GM12891 (cell line): Measurements from ENCODE around the gene SIPA1L3.

Experiments
- DNase-seq: peaks from one replicate; pipeline ENCODE4 v3.0.0; 2011; ENCODE audit warnings: low spot score; ENCODE audit not compliant: insufficient read length
- FAIRE-seq: peaks from 2 replicates; lab custom pipeline; 2011; peaks lifted over from hg19 to GRCh38; lab: Jason Lieb, UNC
- PAX5 ChIP-seq: IDR thresholded peaks from 2 replicates; pipeline ENCODE4 v1.6.1; 2011; ENCODE audit warnings: low read length, moderate library complexity, mild to moderate bottlenecking; ENCODE audit not compliant: insufficient read depth, severe bottlenecking
- POLR2A ChIP-seq: IDR thresholded peaks from 2 replicates; pipeline ENCODE4 v1.6.1; 2011; ENCODE audit warnings: low read depth, low read length, control low read depth
- POLR2AphosphoS5 ChIP-seq: IDR thresholded peaks from 2 replicates; pipeline ENCODE4 v1.6.1; 2011; ENCODE audit warnings: low read depth, low read length, control low read depth
- POU2F2 ChIP-seq: IDR thresholded peaks from 2 replicates; pipeline ENCODE4 v1.6.1; 2011; ENCODE audit warnings: low read depth, mild to moderate bottlenecking, control low read depth, low read length, moderate library complexity
- SPI1 ChIP-seq: IDR thresholded peaks from 2 replicates; pipeline ENCODE4 v1.6.1; 2011; ENCODE audit warnings: low read depth, low read length, control low read depth
- TAF1 ChIP-seq: IDR thresholded peaks from 2 replicates; pipeline ENCODE4 v1.6.1; 2011; ENCODE audit warnings: low read depth, low read length, control low read depth

Gene SIPA1L3

DNA sequence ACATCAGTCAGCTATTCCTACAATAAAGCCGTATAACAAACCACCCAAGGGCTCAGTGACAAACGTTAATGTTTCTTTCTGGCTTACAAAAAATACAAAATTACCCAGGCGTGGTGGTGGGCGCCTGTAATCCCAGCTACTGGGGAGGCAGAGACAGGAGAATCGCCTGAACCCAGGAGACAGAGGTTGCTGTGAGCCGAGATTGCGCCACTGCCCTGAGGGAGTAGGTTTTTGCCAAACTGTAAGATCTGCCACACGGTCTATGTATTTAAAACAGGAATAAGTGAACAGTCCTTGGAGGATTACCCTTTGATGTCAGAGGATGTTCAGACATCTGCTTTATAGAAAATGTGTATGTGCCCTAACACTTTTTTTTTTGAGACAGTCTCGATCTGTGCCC, 211.2 kb downstream of the SIPA1L3 start:
- TF ChIP-seq PAX5, result no peak
- TF ChIP-seq SPI1, result no peak
- no peak for TF ChIP-seq POLR2AphosphoS5
- no peak for TF ChIP-seq POLR2A
- TF ChIP-seq POU2F2, result no peak
- no peak for TF ChIP-seq TAF1
- no peak for FAIRE-seq
- no peak for DNase-seq

GRCh38 chr19:38120471-38121025, 213.5 kb downstream of the SIPA1L3 start:
- TF ChIP-seq POU2F2 (no peak), TAF1 (no peak), POLR2A (no peak), SPI1 (no peak), POLR2AphosphoS5 (no peak), PAX5 (no peak)
- DNase-seq, result no peak
- FAIRE-seq, result no peak

- FAIRE-seq (no peak), DNase-seq (no peak)
- TF ChIP-seq TAF1 (no peak), POLR2A (no peak), POU2F2 (no peak), PAX5 (no peak), SPI1 (no peak), POLR2AphosphoS5 (no peak)
Observed at GRCh38 chr19:38122402-38123093, 215.5 kb downstream of the SIPA1L3 start.

- DNase-seq (no peak), FAIRE-seq (no peak)
- TF ChIP-seq POLR2AphosphoS5, result no peak
- TF ChIP-seq POU2F2, result no peak
- TF ChIP-seq POLR2A, result no peak
- TF ChIP-seq SPI1, result no peak
- no peak for TF ChIP-seq PAX5
- no peak for TF ChIP-seq TAF1
Observed at GRCh38 chr19:38125238-38125637, 218.2 kb downstream of the SIPA1L3 start.

DNA sequence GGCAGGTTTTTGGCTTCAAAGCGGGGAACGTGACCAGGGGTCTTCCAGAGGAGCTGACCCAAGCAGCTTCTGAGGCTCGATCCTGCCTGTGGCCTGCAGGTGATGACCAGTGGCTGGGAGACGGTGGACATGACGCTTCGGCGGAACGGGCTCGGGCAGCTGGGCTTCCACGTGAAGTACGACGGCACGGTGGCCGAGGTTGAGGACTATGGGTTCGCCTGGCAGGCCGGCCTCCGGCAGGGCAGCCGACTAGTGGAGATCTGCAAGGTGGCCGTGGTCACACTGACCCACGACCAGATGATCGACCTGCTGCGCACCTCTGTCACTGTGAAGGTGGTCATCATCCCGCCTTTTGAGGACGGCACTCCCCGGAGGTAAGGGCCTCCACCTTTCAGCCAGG, 223.4 kb downstream of the SIPA1L3 start:
- FAIRE-seq, result no peak
- no peak for TF ChIP-seq POU2F2
- DNase-seq, result no peak

DNA sequence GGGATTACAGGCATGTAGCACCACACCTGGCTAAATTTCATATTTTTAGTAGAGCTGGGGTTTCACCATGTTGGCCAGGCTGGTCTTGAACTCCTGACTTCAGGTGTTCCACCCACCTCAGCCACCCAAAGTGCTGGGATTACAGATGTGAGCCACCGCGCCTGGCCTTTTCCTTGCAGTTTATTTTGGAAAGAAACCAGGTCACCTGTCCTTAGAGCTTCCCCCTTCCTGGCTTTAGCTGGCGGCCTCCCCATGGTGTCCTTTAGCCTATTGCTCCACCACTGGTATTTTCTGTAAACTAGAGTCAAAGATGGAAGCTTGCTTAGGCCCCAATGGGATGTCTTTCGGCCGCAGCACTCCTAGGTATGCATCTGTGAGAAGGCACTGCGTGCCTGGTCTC, 225.8 kb downstream of the SIPA1L3 start:
- FAIRE-seq (no peak), DNase-seq (no peak)
- no peak for TF ChIP-seq TAF1
- TF ChIP-seq PAX5, result no peak
- TF ChIP-seq POLR2A, result no peak
- no peak for TF ChIP-seq POU2F2
- TF ChIP-seq POLR2AphosphoS5, result no peak
- no peak for TF ChIP-seq SPI1

DNA sequence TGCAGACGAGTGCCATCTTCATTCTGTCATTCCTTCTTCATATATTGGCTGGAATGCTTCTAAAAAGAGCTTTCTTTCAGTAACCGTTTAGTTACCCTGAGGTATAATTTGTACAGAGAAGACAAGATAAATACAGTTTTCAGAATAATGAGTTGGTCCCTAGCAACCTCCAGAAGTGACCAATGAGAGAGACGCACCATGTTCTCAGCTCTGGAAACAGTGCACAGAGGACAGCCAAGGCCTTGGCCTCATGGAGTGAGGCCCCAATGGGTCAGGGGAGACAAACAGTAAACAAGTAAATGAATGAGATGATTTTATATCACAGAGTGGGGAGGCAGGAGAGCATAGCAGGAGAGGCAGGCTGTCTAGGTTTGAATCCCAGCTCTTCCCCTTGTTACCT, 226.3 kb downstream of the SIPA1L3 start:
- FAIRE-seq (no peak), DNase-seq (no peak)
- TF ChIP-seq POLR2A (no peak), SPI1 (no peak), POLR2AphosphoS5 (no peak), PAX5 (no peak), TAF1 (no peak), POU2F2 (no peak)

DNA sequence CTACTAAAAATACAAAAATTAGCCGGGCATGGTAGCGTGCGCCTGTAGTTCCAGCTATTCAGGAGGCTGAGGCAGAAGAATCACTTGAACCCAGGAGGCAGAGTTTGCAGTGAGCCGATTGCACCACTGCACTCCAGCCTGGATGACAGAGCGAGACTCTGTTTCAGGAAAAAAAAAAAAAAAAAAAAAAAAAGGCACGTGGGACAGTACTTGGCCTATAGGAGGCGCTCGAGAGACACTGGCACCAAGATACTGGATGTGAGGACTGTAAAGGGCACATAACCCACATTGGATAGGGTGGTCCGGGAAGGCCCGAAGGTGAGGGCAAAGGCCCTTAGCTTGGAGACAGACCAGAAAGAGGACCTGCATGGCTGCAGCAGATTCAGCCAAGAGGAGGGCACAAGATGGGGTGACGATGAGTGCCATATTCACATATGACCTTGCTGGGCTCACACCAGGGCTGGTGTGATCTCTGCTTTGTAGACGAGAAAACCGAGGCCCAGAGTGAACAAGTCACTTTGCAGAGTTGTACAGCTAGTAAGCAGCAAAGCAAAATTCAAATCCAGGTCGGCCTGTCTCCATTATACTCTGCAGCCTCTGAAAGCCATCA, 227.6 kb downstream of the SIPA1L3 start:
- FAIRE-seq (no peak), DNase-seq (no peak)
- TF ChIP-seq PAX5, result no peak
- no peak for TF ChIP-seq POLR2A
- TF ChIP-seq TAF1, result no peak
- TF ChIP-seq SPI1, result no peak
- TF ChIP-seq POU2F2, result no peak
- TF ChIP-seq POLR2AphosphoS5, result no peak

DNA sequence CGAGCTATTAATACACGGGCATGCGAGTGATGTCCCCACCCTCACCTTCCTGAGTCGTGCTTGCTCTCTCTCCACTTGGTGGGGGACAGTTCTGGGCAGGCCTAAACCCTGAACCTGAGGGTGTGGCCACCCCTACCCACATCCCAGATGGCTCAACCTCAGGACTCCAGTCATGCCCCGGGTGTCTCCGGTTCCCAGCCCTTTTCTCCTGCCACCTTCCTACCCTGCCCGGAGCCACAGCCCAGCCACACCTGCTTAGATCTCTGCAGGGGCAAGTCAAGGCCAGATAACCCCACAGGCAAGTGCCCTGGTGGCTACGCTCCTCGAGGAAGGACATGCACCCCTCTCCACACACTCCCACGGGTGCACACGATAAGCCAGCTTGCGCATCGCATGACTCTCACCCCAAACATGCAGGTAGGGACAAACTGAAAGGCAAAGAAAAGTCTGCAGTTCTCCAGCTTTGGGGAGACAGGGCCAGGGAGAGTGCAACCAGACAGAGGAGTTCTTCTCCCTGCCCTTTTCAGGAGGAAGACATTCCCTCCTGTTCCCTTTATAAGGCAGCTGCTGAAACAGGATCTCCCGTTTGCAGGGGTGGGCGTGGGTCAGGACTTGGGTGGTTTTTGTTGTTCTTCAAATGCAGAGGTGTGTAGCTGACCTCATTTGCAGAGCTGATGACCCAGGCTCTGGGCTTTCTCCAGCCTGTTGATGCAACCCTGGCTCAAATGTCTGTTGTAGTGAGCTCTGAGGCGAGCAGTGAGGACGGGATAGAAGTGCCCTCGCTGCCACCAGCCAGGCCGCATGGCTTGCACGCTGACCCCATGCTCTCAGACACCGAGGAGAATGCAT, 228.4 kb downstream of the SIPA1L3 start:
- FAIRE-seq (no peak), DNase-seq (no peak)
- TF ChIP-seq POLR2A (no peak), TAF1 (no peak), POLR2AphosphoS5 (no peak), SPI1 (no peak), POU2F2 (no peak), PAX5 (no peak)

GRCh38 chr19:38139122-38139521, 232.1 kb downstream of the SIPA1L3 start:
- FAIRE-seq (no peak), DNase-seq (no peak)
- TF ChIP-seq POLR2AphosphoS5 (no peak), TAF1 (no peak), PAX5 (no peak), SPI1 (no peak), POU2F2 (no peak), POLR2A (no peak)
